C4-2B (cell line): ENCODE results near the gene WBP1.

Source experiments
- H3K27ac ChIP-seq: fragments of 450-650 bp; 2 replicates; pipeline ENCODE4 v1.5.1; 2017
- CTCF ChIP-seq: fragments of 450-650 bp; conservative IDR thresholded peaks from 2 replicates; pipeline ENCODE4 v1.5.1; 2017; ENCODE audit warnings: mild to moderate bottlenecking
- ZFX ChIP-seq: fragments of 450-650 bp; IDR thresholded peaks from 2 replicates; pipeline ENCODE4 v1.6.1; 2017

Gene WBP1

GRCh38 chr2:74491648-74492544 is 33.7 kb downstream of the WBP1 start:
- no peak for TF ChIP-seq ZFX
- no peak for TF ChIP-seq CTCF
- H3K27ac ChIP-seq: no peak overlapping the region

GRCh38 chr2:74493546-74493945 is 35.3 kb downstream of the WBP1 start:
- TF ChIP-seq ZFX (no peak), CTCF (no peak)

GRCh38 chr2:74495440-74495839 is 37.2 kb downstream of the WBP1 start:
- no peak overlapping the region for H3K27ac ChIP-seq
- no peak for TF ChIP-seq CTCF
- TF ChIP-seq ZFX: no peak

More at GRCh38 chr2:74493546-74493945, 35.3 kb downstream of the WBP1 start:
- H3K27ac ChIP-seq: no peak overlapping the region

- H3K27ac ChIP-seq: no peak overlapping the region
- TF ChIP-seq ZFX: no peak
- no peak for TF ChIP-seq CTCF
Observed at GRCh38 chr2:74496997-74497776, 38.9 kb downstream of the WBP1 start.

- TF ChIP-seq ZFX (no peak), CTCF (no peak)
- H3K27ac ChIP-seq: no peak overlapping the region
Observed at GRCh38 chr2:74497777-74498499, 39.7 kb downstream of the WBP1 start.

- H3K27ac ChIP-seq: no peak overlapping the region
- TF ChIP-seq ZFX (no peak), CTCF (no peak)
Observed at GRCh38 chr2:74498500-74499266, 40.4 kb downstream of the WBP1 start.
